HCT116 (cell line): ENCODE results near the gene UNKL. TPM values are rescaled to one million over a fixed set of nuclear protein-coding genes. Genes with fewer than 3 reads are reported as not detected.

Experiments
- ATAC-seq: fragments of 200-7000 bp; cut with Tn5 transposase; 2 replicates; pipeline ENCODE4 v1.9.1; 2020; ENCODE audit warnings: mild to moderate bottlenecking, moderate library complexity
- BruUV-seq: library from RNA; stranded (reverse); fragments of 400-500 nt; replicated peaks from 2 replicates; lab custom pipeline; 2021; lab: Mats Ljungman, UMichigan
- CTCF ChIA-PET: fragments of 300-600 bp; sonication (Branson Sonifier 250); formaldehyde crosslinking; loops from one replicate; lab custom pipeline; 2021; ENCODE audit warnings: antibody characterized with exemption; lab: Charles Lee
- POLR2A ChIA-PET: fragments of 300-600, 350-600 bp; sonication (Branson Sonifier 250); formaldehyde crosslinking; loops from one replicate; lab custom pipeline; 2021; ENCODE audit warnings: antibody characterized with exemption; lab: Charles Lee
- RAD21 ChIA-PET, 2 experiments: fragments of 300-600 bp; sonication (Branson Sonifier 250); formaldehyde crosslinking; loops; one replicate each; lab custom pipeline; 2023; ENCODE audit warnings: low total read pairs in 2 of 2; ENCODE audit not compliant: uncharacterized antibody in 2 of 2, unreplicated experiment in 2 of 2, low non-redundant PET in 1 of 2; lab: Charles Lee
- DNase-seq: peaks from one replicate; pipeline ENCODE4 v3.0.0-alpha.2; 2010; ENCODE audit warnings: low read depth, low spot score
- H2AFZ ChIP-seq: fragments of 200-600 bp; shearing (Covaris generic), sonication (generic); 2 replicates; pipeline ENCODE4 v1.6.1; 2017; ENCODE audit warnings: low read depth, mixed run types, mixed read lengths, antibody characterized with exemption, low read length; ENCODE audit not compliant: poor library complexity, severe bottlenecking
- H3K27ac ChIP-seq: 2 replicates; pipeline ENCODE4 v1.5.1; 2012; ENCODE audit warnings: low read depth, low read length
- H3K27me3 ChIP-seq: fragments of 200-600 bp; sonication (generic); 2 replicates; pipeline ENCODE4 v1.6.1; 2016; ENCODE audit warnings: mixed run types, low read length, mixed read lengths; ENCODE audit not compliant: insufficient read depth
- H3K36me3 ChIP-seq, 2 experiments: fragments of 200-500 bp in 1 of 2; fragments of 200-600 bp in 1 of 2; sonication (Bioruptor generic) in 1 of 2; sonication (generic) in 1 of 2; 2 replicates each; pipeline versions ENCODE4 v1.5.1 to v1.6.1; 2014 to 2016; ENCODE audit warnings: low read length in 2 of 2, inconsistent platforms in 1 of 2, mixed read lengths in 1 of 2, mixed run types in 1 of 2; ENCODE audit not compliant: insufficient read depth in 2 of 2, control insufficient read depth in 1 of 2
- H3K4me1 ChIP-seq, 2 experiments: fragments of 200-600 bp in 1 of 2; sonication (generic) in 1 of 2; 2 replicates each; pipeline versions ENCODE4 v1.5.1 to v1.6.1; 2012 to 2017; ENCODE audit warnings: low read length in 2 of 2, inconsistent platforms in 1 of 2, mild to moderate bottlenecking in 1 of 2, mixed read lengths in 1 of 2, mixed run types in 1 of 2, moderate library complexity in 1 of 2; ENCODE audit not compliant: insufficient read depth in 2 of 2, control insufficient read depth in 1 of 2
- H3K4me2 ChIP-seq: fragments of 200-600 bp; sonication (generic); 2 replicates; pipeline ENCODE4 v1.6.1; 2017; ENCODE audit warnings: mixed run types, low read length, mixed read lengths
- H3K4me3 ChIP-seq, 2 experiments: fragments of 200-600 bp in 1 of 2; sonication (generic) in 1 of 2; replicated peaks in 1 of 2; 2 replicates each; pipeline ENCODE4 v1.5.1; 2011 to 2016; ENCODE audit warnings: low read length in 2 of 2, control low read depth in 1 of 2, low read depth in 1 of 2, mild to moderate bottlenecking in 1 of 2, mixed read lengths in 1 of 2, mixed run types in 1 of 2
- H3K79me2 ChIP-seq: fragments of 200-600 bp; sonication (generic); 2 replicates; pipeline ENCODE4 v1.6.1; 2017; ENCODE audit warnings: mild to moderate bottlenecking, mixed run types, low read length, moderate library complexity, mixed read lengths; ENCODE audit not compliant: insufficient read depth
- H3K9ac ChIP-seq: fragments of 200-600 bp; sonication (generic); 2 replicates; pipeline ENCODE4 v1.6.1; 2016; ENCODE audit warnings: low read length, mixed read lengths
- H3K9me2 ChIP-seq: fragments of 200-600 bp; sonication (generic), shearing (Covaris generic); 2 replicates; pipeline ENCODE4 v1.6.1; 2017; ENCODE audit warnings: mixed run types, mild to moderate bottlenecking, moderate library complexity; ENCODE audit not compliant: insufficient read depth
- H3K9me3 ChIP-seq, 2 experiments: fragments of 200-500 bp in 1 of 2; fragments of 200-600 bp in 1 of 2; sonication (Bioruptor generic) in 1 of 2; sonication (generic) in 1 of 2; 2 replicates each; pipeline ENCODE4 v1.6.1; 2014 to 2017; ENCODE audit warnings: low read length in 2 of 2, mixed read lengths in 2 of 2, inconsistent platforms in 1 of 2, low read depth in 1 of 2, mild to moderate bottlenecking in 1 of 2, mixed run types in 1 of 2, moderate library complexity in 1 of 2; ENCODE audit not compliant: control insufficient read depth in 1 of 2, insufficient read depth in 1 of 2
- H4K20me1 ChIP-seq: fragments of 200-600 bp; sonication (generic), shearing (Covaris generic); 2 replicates; pipeline ENCODE4 v1.6.1; 2017; ENCODE audit warnings: mixed run types, mild to moderate bottlenecking, moderate library complexity; ENCODE audit not compliant: insufficient read depth
- CBX3 ChIP-seq: IDR thresholded peaks from 2 replicates; pipeline ENCODE4 v1.6.1; 2012; ENCODE audit warnings: low read depth
- CEBPB ChIP-seq: IDR thresholded peaks from 2 replicates; pipeline ENCODE4 v1.6.1; 2012; ENCODE audit warnings: low read depth
- EZH2 ChIP-seq: fragments of 200-600 bp; sonication (generic); IDR thresholded peaks from 2 replicates; pipeline ENCODE4 v1.6.1; 2017; ENCODE audit warnings: antibody characterized with exemption, mixed run types
- EZH2phosphoT487 ChIP-seq: fragments of 200-600 bp; IDR thresholded peaks from 2 replicates; pipeline ENCODE4 v1.6.1; 2018; ENCODE audit warnings: antibody characterized with exemption, borderline replicate concordance
- FOSL1 ChIP-seq: IDR thresholded peaks from 2 replicates; pipeline ENCODE4 v1.6.1; 2012; ENCODE audit warnings: low read depth
- MAX ChIP-seq: IDR thresholded peaks from 2 replicates; pipeline ENCODE4 v1.6.1; 2012
- POLR2A ChIP-seq: IDR thresholded peaks from 2 replicates; pipeline ENCODE4 v1.7.0; 2011; ENCODE audit warnings: borderline replicate concordance; ENCODE audit not compliant: insufficient read depth, insufficient read length; ENCODE audit errors: extremely low read depth
- POLR2AphosphoS5 ChIP-seq: IDR thresholded peaks from 2 replicates; pipeline ENCODE4 v1.6.1; 2011; ENCODE audit warnings: mild to moderate bottlenecking, low read depth, low read length, moderate library complexity
- RAD21 ChIP-seq: IDR thresholded peaks from 2 replicates; pipeline ENCODE4 v1.6.1; 2012; ENCODE audit warnings: low read depth, mild to moderate bottlenecking
- SIN3A ChIP-seq: IDR thresholded peaks from 2 replicates; pipeline ENCODE4 v1.6.1; 2012; ENCODE audit warnings: low read depth
- SRF ChIP-seq: IDR thresholded peaks from 2 replicates; pipeline ENCODE4 v1.6.1; 2012; ENCODE audit warnings: low read depth
- TCF7L2 ChIP-seq: IDR thresholded peaks from 2 replicates; pipeline ENCODE4 v1.7.0; 2011; ENCODE audit warnings: borderline replicate concordance, inconsistent platforms; ENCODE audit not compliant: insufficient read depth, insufficient read length; ENCODE audit errors: extremely low read depth
- YY1 ChIP-seq: IDR thresholded peaks from 2 replicates; pipeline ENCODE4 v1.6.1; 2011; ENCODE audit warnings: low read length, low read depth, moderate library complexity, mild to moderate bottlenecking; ENCODE audit not compliant: insufficient replicate concordance; ENCODE audit errors: extremely low read depth
- ZFX ChIP-seq: fragments of 450-650 bp; IDR thresholded peaks from 2 replicates; pipeline ENCODE4 v1.6.1; 2017
- ZNF274 ChIP-seq: fragments of 200-500 bp; sonication (Bioruptor generic); IDR thresholded peaks from 2 replicates; pipeline ENCODE4 v1.6.1; 2014; ENCODE audit warnings: mild to moderate bottlenecking, low read depth, low read length, inconsistent platforms
- intact Hi-C: fragments of 100-400 bp; cut with micrococcal nuclease; formaldehyde crosslinking; loops from 2 replicates; pipeline ENCODE4 v1.10.0; 2022
- total RNA-seq: library from RNA; stranded (reverse); gene quantifications from one replicate; pipeline ENCODE4 v1.2.1, GENCODE V29; 2021; ENCODE audit not compliant: unreplicated experiment

Gene UNKL
- total RNA-seq, 1 experiment from 2014 or later = 24.9 TPM

GRCh38 chr16:1327619-1327947 is 86.9 kb downstream of the UNKL start:
- CTCF ChIA-PET = no interaction called here
- TF ChIP-seq CBX3 = no peak
- no peak for TF ChIP-seq POLR2A
- TF ChIP-seq FOSL1 = no peak
- no peak for TF ChIP-seq CEBPB
- TF ChIP-seq POLR2AphosphoS5 = no peak
- no peak for ATAC-seq
- H3K27ac ChIP-seq = no peak overlapping the region
- H3K9ac ChIP-seq = no peak overlapping the region
- peaks cover 8 to 9% of the 10 kb centered on the region in 2 experiments; a peak in 3 of 4 replicates for H3K36me3 ChIP-seq
- no peaks in the 10 kb centered on the region for H3K9me2 ChIP-seq
- H3K9me3 ChIP-seq = no peaks in the 10 kb centered on the region; a peak in 1 of 4 replicates
- H3K27me3 ChIP-seq = no peaks in the 10 kb centered on the region
- H3K4me2 ChIP-seq = no peak overlapping the region
- H3K79me2 ChIP-seq = no peaks in the 10 kb centered on the region
- BruUV-seq = no TSS peak
- DNase-seq = no peak
- RAD21 ChIA-PET = no interaction called here
- H2AFZ ChIP-seq = no peak overlapping the region
- POLR2A ChIA-PET = no interaction called here
- H3K4me1 ChIP-seq = peaks cover 12 to 14% of the 10 kb centered on the region in 2 experiments; a peak in 3 of 4 replicates
- intact Hi-C loops = no loop called here
- H4K20me1 ChIP-seq = peaks cover 4% of the 10 kb centered on the region; the same call in 1 of the 2 replicates
- H3K4me3 ChIP-seq = no peak overlapping the region

DNA sequence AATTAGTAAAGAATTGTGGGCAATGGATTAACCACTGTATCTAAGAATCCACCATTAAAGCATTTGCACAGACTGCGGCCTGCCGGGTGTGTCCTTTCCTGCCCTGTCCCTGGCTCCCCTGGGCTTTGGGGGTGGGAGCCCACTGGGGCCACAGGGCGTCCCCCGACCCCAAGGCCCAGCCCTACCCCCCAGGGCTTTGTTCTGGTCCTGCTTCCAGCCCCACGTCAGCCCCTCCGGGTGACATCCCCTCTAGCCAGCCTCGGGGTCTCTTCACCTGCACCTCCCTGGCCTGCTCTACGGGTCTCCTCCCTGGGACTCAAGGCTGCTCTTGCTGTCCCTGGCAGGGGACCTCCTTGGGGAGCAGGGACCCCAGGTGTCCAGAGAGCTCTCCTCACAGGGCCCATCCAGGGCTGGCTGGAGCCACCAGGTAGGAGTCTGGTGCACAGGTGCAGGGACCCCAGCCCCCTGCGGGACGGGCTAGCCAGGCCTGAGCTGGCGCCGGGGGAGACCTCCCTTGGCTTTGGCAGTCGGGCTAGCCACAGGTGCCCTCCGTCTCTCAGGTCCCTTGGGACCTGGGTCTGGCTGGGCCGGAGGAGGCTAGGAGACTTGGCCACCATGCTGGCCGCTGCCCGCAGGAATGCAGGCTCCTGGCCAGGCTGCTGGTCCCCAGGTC is 87.4 kb downstream of the UNKL start:
- no peak for TF ChIP-seq EZH2
- TF ChIP-seq ZNF274 = no peak
- no peak for TF ChIP-seq RAD21
- TF ChIP-seq ZFX = no peak
- TF ChIP-seq YY1 = no peak
- no peak for TF ChIP-seq SIN3A
- TF ChIP-seq CEBPB = no peak
- no peak for TF ChIP-seq POLR2AphosphoS5
- TF ChIP-seq MAX = no peak
- TF ChIP-seq SRF = no peak
- no peak for TF ChIP-seq EZH2phosphoT487
- TF ChIP-seq TCF7L2 = no peak
- POLR2A ChIA-PET = no interaction called here
- Histone ChIP-seq H3K27me3 (no peaks in the 10 kb centered on the region), H2AFZ (no peak overlapping the region), H3K4me2 (no peak overlapping the region), H3K9me3 (no peaks in the 10 kb centered on the region; a peak in 1 of 4 replicates), H3K27ac (no peak overlapping the region), H3K4me1 (peaks cover 10% of the 10 kb centered on the region in 2 experiments; a peak in 3 of 4 replicates), H3K9me2 (no peaks in the 10 kb centered on the region), H3K79me2 (no peaks in the 10 kb centered on the region), H3K4me3 (no peak overlapping the region), H3K36me3 (peaks cover 8 to 11% of the 10 kb centered on the region in 2 experiments; a peak in 3 of 4 replicates), H3K9ac (no peak overlapping the region), H4K20me1 (peaks cover 4% of the 10 kb centered on the region; the same call in 1 of the 2 replicates)
- RAD21 ChIA-PET = no interaction called here
- no TSS peak for BruUV-seq
- no peak for DNase-seq
- intact Hi-C loops = no loop called here
- no peak for ATAC-seq
- CTCF ChIA-PET = no interaction called here
